GM18507 (cell line): ENCODE measurements around the gene ATRNL1.

Experiments used
- DNase-seq: peaks from one replicate; pipeline ENCODE4 v3.0.0; 2011; ENCODE audit warnings: low read depth; ENCODE audit not compliant: insufficient read length; ENCODE audit errors: extremely low spot score
- FAIRE-seq: peaks from 2 replicates; lab custom pipeline; 2011; peaks lifted over from hg19 to GRCh38; lab: Jason Lieb, UNC

Gene ATRNL1

DNA sequence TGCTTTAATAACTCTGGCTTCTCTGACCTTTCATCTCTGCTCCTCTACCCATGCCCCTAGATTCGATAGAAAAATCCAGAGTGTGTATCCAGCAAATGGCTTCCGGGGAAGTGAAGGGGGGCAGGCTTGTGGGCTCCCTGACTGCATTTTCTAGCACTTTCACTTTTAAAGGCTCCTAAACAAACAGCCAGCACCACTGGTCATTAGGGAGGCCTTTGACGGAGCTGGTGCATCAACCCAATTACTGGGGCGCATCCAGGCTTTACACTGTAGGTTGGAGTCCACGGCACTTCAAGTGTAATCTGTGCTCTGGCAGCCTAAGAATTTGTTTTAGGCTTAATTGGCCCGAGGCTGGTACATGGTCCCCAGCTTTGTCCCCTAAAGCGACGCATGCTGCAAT lies 887.9 kb downstream of the ATRNL1 start:
- FAIRE-seq = no peak
- no peak for DNase-seq

DNA sequence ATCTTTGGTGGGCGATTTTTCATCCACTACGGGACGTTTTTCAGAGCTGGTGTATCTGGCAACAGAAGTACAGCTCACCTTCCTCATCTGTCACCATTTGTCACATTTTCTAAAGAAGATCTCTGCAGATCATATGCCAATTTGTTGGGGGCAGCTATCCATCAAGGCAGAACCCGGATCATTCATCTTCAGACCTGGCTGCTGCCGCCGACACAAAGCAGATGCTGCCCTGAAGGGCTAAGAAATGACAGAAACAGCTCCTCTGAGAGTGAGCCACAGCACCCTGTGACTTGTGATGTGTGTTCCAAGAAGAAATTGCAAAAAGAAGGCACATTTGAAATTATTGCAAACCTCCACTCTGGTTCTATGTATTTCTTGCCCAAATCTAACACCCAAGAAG lies 888.9 kb downstream of the ATRNL1 start:
- no peak for FAIRE-seq
- DNase-seq = no peak

DNA sequence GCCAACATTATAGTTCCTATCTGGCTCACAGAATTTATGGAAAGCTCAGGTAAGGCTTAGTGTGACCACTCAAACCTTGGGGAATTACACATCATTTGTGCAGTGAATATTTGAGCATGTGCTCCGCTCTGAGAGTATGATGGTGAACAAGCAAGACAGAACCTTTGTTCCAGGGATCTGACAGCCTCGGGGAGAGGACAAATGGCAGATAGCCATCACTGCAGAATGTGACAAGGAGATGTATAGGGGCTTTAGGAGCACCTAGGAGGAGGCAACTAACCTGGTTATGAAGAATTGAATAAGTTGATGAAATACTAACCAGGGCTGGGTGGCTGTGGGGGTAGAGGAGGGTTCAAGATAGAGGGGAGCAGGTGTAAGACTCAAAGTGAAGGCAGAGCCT lies 889.4 kb downstream of the ATRNL1 start:
- no peak for FAIRE-seq
- DNase-seq = no peak

DNA sequence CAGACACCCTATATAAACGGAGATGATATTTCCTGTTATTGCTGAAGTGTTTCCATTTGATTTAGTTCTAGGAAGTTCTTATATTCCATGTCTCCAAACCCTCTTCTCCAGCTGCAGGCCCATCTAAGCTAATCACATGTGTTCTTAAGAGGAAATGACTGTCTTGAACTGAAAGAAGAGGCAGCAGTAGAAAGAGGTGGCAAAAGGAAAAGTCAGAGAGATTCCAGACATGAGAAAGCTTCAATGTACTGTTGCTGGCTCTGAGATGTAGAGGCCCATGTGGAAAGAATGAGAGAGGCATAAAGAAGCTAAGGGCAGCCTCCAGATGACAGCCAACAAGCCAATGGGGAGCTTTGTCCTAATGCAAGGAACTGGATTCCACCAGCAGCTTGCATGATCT lies 892.6 kb downstream of the ATRNL1 start:
- FAIRE-seq = no peak

DNA sequence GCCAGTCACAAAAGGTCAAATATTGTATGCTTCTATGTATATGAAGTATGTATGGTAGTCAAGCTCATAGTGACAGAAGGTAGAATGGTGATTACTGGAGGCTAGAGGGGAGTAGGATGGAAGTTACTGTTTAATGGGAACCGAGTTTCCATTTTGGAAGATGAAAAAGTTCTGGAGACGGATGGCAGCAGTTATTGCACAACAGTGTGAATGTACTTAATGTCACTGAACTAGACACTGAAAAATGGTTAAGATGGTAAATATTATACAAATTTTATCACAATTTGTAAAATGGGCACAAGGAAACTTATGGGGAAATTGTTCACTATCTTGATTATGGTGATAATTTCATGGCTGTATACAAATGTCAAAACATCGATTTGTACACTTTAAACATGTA lies 895.2 kb downstream of the ATRNL1 start:
- DNase-seq = no peak
- FAIRE-seq = no peak

More for the DNA sequence above, 892.6 kb downstream of the ATRNL1 start:
- DNase-seq = no peak

DNA sequence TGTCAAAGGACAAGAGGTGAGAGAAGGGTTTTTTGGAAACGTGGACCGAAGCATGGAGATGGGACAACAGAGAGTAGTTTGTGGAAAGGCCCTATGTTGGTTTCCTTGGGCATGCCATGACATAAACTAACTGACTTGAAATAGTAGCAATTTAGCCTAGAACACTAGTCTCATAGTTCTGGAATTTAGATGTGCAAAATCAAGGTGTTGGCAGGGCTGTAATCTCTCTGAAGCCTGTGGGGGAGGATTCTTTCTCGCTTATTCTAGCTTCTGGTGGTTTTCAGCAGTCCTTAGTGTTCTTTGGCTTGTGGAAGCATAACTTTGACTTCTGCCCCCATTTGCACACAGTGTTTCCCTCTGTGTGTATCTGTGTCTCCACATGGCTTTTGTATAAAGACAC lies 896.5 kb downstream of the ATRNL1 start:
- DNase-seq (no peak), FAIRE-seq (no peak)

DNA sequence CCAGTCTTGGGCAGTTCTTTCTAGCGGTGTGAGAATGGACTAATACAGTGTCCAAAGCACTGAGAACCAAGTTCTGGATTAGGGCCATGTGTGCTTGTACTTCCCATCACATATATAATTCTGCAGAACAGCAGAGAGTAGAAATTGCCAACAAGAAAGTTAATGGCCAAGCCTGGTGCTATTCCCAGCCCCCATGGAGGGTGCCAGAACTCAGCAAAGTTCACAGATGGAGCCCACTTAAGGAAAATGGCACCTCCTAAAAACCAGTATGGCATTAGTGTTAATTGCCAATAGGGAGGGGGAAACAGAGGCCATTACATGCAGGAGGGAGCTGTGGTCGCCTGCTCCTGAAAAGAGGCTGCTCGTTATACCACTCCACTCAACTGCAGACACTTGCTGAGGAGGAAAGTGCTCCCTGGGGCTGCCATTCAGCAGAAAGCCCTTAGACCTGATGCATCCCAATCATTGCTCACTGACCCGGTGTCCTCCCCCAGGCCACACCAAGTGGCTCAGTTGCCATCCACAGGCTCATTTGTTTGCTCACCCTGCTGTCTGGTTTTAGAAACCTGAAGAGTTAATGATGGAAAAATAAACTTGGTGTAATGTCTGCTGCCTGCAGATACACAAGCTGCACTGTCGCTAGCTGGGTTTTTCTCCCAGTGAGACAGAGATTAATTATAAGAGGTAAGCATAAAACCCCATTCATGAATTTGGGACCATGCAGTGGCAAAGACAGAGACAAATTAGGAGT lies 899.2 kb downstream of the ATRNL1 start:
- FAIRE-seq = no peak

DNA sequence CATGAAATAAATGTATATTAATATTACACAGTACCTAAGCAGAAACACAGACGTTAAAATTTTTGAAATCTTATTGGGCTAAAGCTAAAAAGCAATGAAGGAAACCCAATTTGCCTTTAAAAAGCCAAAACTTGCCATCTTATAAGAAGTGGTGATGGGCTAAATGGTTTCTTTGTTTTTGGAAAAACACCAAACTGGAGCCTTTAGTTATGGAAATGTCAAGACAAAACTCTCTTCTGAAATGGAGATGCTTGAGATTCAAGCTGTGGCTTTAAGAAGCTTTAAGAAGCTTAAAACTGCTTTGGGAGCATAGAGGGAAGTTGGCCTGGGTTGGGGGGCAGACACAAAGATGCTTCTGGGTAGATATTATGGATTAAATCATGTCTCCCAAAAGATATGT lies 902.9 kb downstream of the ATRNL1 start:
- no peak for DNase-seq

More for the DNA sequence above, 899.2 kb downstream of the ATRNL1 start:
- no peak for DNase-seq

DNA sequence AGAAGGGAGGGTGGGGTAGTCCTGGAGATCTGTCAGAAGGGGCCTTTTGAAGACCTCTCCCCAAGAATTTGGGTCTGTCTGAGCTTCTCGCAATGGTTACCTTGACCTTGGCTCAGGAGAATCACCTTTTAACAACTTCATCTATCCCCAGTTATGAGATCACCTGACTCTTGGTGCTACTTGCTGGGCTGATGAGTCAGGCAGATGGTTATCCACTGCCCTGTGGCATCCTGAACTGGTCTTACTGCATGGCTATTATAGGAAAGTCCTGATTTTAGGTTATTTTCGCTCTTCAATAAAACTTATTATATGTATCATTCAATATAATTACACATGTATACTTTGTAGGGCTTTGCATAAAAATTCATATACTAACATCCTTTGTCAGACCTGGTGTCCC lies 905.1 kb downstream of the ATRNL1 start:
- no peak for DNase-seq
- FAIRE-seq = no peak

More for the DNA sequence above, 902.9 kb downstream of the ATRNL1 start:
- FAIRE-seq = no peak
